Astrocyte (in vitro differentiated cells and primary cell): Measurements from ENCODE around the gene HLA-DPA1. TPM values are rescaled to one million over a fixed set of nuclear protein-coding genes. Genes with fewer than 3 reads are reported as not detected.

ENCODE experiments used
- DNase-seq: peaks from one replicate; pipeline ENCODE4 v3.0.0-alpha.2; 2010; ENCODE audit warnings: low read depth
- FAIRE-seq: peaks from 2 replicates; lab custom pipeline; 2011; peaks lifted over from hg19 to GRCh38; lab: Jason Lieb, UNC
- H2AFZ ChIP-seq: 2 replicates; pipeline ENCODE4 v1.6.0; 2012; ENCODE audit warnings: low read depth, low read length, inconsistent platforms
- H3K27ac ChIP-seq: 2 replicates; pipeline ENCODE4 v1.5.1; 2011; ENCODE audit warnings: low read depth, low read length, inconsistent platforms
- H3K27me3 ChIP-seq: 2 replicates; pipeline ENCODE4 v1.6.0; 2011; ENCODE audit warnings: low read length, inconsistent platforms; ENCODE audit not compliant: insufficient read depth
- H3K36me3 ChIP-seq: 2 replicates; pipeline ENCODE4 v1.5.1; 2011; ENCODE audit warnings: low read length, inconsistent platforms; ENCODE audit not compliant: insufficient read depth
- H3K4me1 ChIP-seq: 2 replicates; pipeline ENCODE4 v1.5.1; 2011; ENCODE audit warnings: low read length, inconsistent platforms; ENCODE audit not compliant: insufficient read depth
- H3K4me2 ChIP-seq: 2 replicates; pipeline ENCODE4 v1.6.0; 2012; ENCODE audit warnings: low read length, inconsistent platforms
- H3K4me3 ChIP-seq: 2 replicates; pipeline ENCODE4 v1.5.1; 2011; ENCODE audit warnings: low read depth, mild to moderate bottlenecking, low read length, inconsistent platforms; ENCODE audit not compliant: insufficient read depth
- H3K79me2 ChIP-seq: 2 replicates; pipeline ENCODE4 v1.6.0; 2012; ENCODE audit warnings: mild to moderate bottlenecking, low read length, inconsistent platforms; ENCODE audit not compliant: insufficient read depth
- H3K9ac ChIP-seq: 2 replicates; pipeline ENCODE4 v1.6.0; 2012; ENCODE audit warnings: mild to moderate bottlenecking, low read length, inconsistent platforms
- H3K9me3 ChIP-seq: 2 replicates; pipeline ENCODE4 v1.5.1; 2012; ENCODE audit warnings: low read depth, mild to moderate bottlenecking, low read length, inconsistent platforms; ENCODE audit not compliant: insufficient read depth
- H4K20me1 ChIP-seq: 2 replicates; pipeline ENCODE4 v1.6.0; 2012; ENCODE audit warnings: low read length, inconsistent platforms; ENCODE audit not compliant: insufficient read depth
- H3K27ac Mint-ChIP-seq: one replicate; pipeline ENCODE4 v1.8.0; 2021; ENCODE audit warnings: mild to moderate bottlenecking, mixed read lengths; ENCODE audit not compliant: unreplicated experiment
- H3K27me3 Mint-ChIP-seq: one replicate; pipeline ENCODE4 v1.8.0; 2021; ENCODE audit warnings: low read depth, mixed read lengths; ENCODE audit not compliant: unreplicated experiment
- H3K36me3 Mint-ChIP-seq: one replicate; pipeline ENCODE4 v1.8.0; 2021; ENCODE audit warnings: low read depth, mixed read lengths; ENCODE audit not compliant: unreplicated experiment
- H3K4me1 Mint-ChIP-seq: one replicate; pipeline ENCODE4 v1.8.0; 2021; ENCODE audit warnings: low read depth, mixed read lengths; ENCODE audit not compliant: unreplicated experiment
- H3K4me3 Mint-ChIP-seq: one replicate; pipeline ENCODE4 v1.8.0; 2021; ENCODE audit warnings: mild to moderate bottlenecking, moderate library complexity, mixed read lengths; ENCODE audit not compliant: unreplicated experiment
- H3K9me3 Mint-ChIP-seq: one replicate; pipeline ENCODE4 v1.8.0; 2021; ENCODE audit warnings: mild to moderate bottlenecking, mixed read lengths; ENCODE audit not compliant: unreplicated experiment
- EZH2 ChIP-seq: IDR thresholded peaks from 2 replicates; pipeline ENCODE4 v1.6.1; 2012; ENCODE audit warnings: mild to moderate bottlenecking, low read length, inconsistent platforms; ENCODE audit not compliant: insufficient read depth
- total RNA-seq: library from RNA; stranded (reverse); gene quantifications from 2 replicates; pipeline ENCODE4 v1.2.1, GENCODE V29; 2021
- TF ChIP-seq, protein P1 (sequence below): IDR thresholded peaks from 2 replicates; pipeline ENCODE4 v1.5.1; 2011; ENCODE audit warnings: low read depth, mild to moderate bottlenecking, inconsistent platforms, low read length, moderate library complexity; ENCODE audit not compliant: insufficient read depth

HLA-DPA1 gene
- total RNA-seq, 1 donor from 2014 or later: 1.7 TPM

DNA sequence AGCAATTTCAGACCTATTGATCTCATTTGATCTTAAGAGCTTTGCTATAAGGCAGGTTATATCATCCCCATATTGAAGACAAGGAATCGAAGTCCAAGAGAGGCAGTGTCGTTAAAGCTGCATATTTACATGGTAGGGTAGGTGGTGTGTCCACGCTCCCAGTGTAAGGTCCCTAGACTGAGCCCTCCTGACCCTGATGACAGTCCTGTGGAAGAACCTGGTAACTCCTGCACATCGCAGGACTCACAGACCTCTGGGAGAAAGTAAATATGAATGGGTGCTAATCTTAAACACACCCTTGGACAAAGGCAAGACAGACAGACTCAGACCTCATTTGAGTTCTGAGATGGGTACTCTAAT lies 1.7 kb upstream of the HLA-DPA1 start:
- H3K9me3 ChIP-seq: no peaks in the 10 kb centered on the region
- H4K20me1 ChIP-seq: no peaks in the 10 kb centered on the region
- no peaks in the 10 kb centered on the region for H3K36me3 ChIP-seq
- no peak overlapping the region for H3K4me3 Mint-ChIP-seq
- TF ChIP-seq, protein P1, sequence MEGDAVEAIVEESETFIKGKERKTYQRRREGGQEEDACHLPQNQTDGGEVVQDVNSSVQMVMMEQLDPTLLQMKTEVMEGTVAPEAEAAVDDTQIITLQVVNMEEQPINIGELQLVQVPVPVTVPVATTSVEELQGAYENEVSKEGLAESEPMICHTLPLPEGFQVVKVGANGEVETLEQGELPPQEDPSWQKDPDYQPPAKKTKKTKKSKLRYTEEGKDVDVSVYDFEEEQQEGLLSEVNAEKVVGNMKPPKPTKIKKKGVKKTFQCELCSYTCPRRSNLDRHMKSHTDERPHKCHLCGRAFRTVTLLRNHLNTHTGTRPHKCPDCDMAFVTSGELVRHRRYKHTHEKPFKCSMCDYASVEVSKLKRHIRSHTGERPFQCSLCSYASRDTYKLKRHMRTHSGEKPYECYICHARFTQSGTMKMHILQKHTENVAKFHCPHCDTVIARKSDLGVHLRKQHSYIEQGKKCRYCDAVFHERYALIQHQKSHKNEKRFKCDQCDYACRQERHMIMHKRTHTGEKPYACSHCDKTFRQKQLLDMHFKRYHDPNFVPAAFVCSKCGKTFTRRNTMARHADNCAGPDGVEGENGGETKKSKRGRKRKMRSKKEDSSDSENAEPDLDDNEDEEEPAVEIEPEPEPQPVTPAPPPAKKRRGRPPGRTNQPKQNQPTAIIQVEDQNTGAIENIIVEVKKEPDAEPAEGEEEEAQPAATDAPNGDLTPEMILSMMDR: no peak
- no peak for TF ChIP-seq EZH2
- no peaks in the 10 kb centered on the region for H3K9me3 Mint-ChIP-seq
- H3K4me1 Mint-ChIP-seq: peaks cover under 1% of the 10 kb centered on the region
- H3K27ac Mint-ChIP-seq: no peak overlapping the region
- H3K79me2 ChIP-seq: no peaks in the 10 kb centered on the region
- H2AFZ ChIP-seq: no peak overlapping the region
- no peaks in the 10 kb centered on the region for H3K27me3 ChIP-seq
- FAIRE-seq (no peak), DNase-seq (no peak)
- no peak overlapping the region for H3K27ac ChIP-seq
- peaks cover 3% of the 10 kb centered on the region for H3K36me3 Mint-ChIP-seq
- no peak overlapping the region for H3K4me2 ChIP-seq
- H3K4me1 ChIP-seq: peaks cover 2% of the 10 kb centered on the region
- no peak overlapping the region for H3K4me3 ChIP-seq
- peaks cover 17% of the 10 kb centered on the region for H3K27me3 Mint-ChIP-seq
- H3K9ac ChIP-seq: no peak overlapping the region

DNA sequence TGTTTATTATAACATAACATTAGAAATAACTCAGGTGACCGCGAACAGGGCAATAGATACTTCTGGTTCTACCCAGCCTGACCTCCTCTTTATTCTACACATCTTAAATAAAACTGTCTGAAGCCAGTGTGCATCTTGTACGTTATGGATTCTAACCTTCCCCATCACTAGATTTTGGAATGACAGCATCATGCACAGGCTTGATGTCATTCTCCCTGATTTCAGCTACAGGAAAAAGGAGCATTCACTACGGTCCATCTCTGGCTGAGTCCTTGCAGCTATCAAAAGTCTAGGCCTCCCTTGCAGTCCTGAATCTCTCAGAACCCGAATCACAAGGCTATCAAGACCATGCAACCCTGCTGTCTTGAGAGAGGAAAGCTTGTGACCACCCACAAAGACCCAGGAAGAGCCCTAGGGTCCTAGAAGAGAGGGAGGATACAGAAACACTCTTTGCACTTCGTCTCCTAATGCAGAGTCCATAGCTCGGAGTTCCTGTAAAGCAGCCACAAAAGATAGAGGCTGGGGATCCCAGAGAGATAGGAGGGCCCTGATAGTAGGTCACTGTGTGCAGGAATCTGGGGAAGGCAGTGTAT lies 845 bp downstream of the HLA-DPA1 start:
- Histone ChIP-seq H3K9me3 (no peaks in the 10 kb centered on the region), H4K20me1 (no peaks in the 10 kb centered on the region), H2AFZ (no peak overlapping the region)

DNA sequence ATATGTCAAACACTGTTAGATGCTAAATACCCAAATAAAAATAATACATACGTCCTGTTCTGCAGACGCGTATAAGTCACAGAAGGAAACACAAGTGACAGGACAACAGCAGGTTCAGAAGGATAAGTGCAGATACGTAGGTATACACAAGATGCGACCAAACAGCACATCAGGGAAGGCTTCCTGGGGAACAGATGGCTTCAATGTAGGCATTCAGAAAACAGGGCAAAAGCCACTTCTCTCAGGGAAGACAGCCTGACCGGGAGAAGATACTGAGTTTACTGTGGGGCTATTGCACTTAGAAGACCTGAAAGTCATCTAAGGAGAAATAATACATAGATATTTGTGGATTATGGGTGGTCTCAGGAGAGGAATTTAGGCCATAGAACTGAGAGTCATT lies 1.9 kb downstream of the HLA-DPA1 start:
- peaks cover 7% of the 10 kb centered on the region for H3K27me3 Mint-ChIP-seq
- H3K27me3 ChIP-seq: no peaks in the 10 kb centered on the region
- H3K4me1 ChIP-seq: no peaks in the 10 kb centered on the region
- H3K9ac ChIP-seq: no peak overlapping the region
- no peak overlapping the region for H3K4me3 Mint-ChIP-seq
- no peak for TF ChIP-seq EZH2
- TF ChIP-seq, protein P1: no peak
- H3K36me3 Mint-ChIP-seq: no peaks in the 10 kb centered on the region
- DNase-seq (no peak), FAIRE-seq (no peak)
- H3K4me1 Mint-ChIP-seq: no peaks in the 10 kb centered on the region
- no peak overlapping the region for H3K4me3 ChIP-seq
- no peak overlapping the region for H3K4me2 ChIP-seq
- H3K79me2 ChIP-seq: no peaks in the 10 kb centered on the region
- no peak overlapping the region for H3K27ac ChIP-seq
- no peak overlapping the region for H2AFZ ChIP-seq
- no peaks in the 10 kb centered on the region for H4K20me1 ChIP-seq
- H3K9me3 ChIP-seq: no peaks in the 10 kb centered on the region
- H3K9me3 Mint-ChIP-seq: peaks cover 2% of the 10 kb centered on the region
- no peak overlapping the region for H3K27ac Mint-ChIP-seq
- no peaks in the 10 kb centered on the region for H3K36me3 ChIP-seq

More for the DNA sequence above, 845 bp downstream of the HLA-DPA1 start:
- H3K79me2 ChIP-seq: no peaks in the 10 kb centered on the region
- Mint-ChIP-seq H3K4me3 (no peak overlapping the region), H3K36me3 (no peaks in the 10 kb centered on the region), H3K27me3 (peaks cover 12% of the 10 kb centered on the region), H3K4me1 (no peaks in the 10 kb centered on the region), H3K9me3 (peaks cover 2% of the 10 kb centered on the region), H3K27ac (no peak overlapping the region)
- no peak overlapping the region for H3K4me2 ChIP-seq
- H3K27ac ChIP-seq: no peak overlapping the region
- H3K9ac ChIP-seq: no peak overlapping the region
- H3K4me3 ChIP-seq: no peak overlapping the region
- FAIRE-seq: no peak
- no peak for DNase-seq
- H3K4me1 ChIP-seq: no peaks in the 10 kb centered on the region
- TF ChIP-seq EZH2: no peak
- no peaks in the 10 kb centered on the region for H3K36me3 ChIP-seq
- no peaks in the 10 kb centered on the region for H3K27me3 ChIP-seq
